GM12873 (cell line): ENCODE data around the gene CTPS2.

ENCODE experiments used
- CTCF ChIP-seq: IDR thresholded peaks from 2 replicates; pipeline ENCODE4 v1.5.1; 2012; ENCODE audit warnings: low read depth, mild to moderate bottlenecking, moderate library complexity, low read length, control low read depth; ENCODE audit not compliant: insufficient read depth; ENCODE audit errors: missing control alignments

The CTPS2 gene

GRCh38 chrX:16585486-16586376 lies 126.7 kb downstream of the CTPS2 start:
- no peak for TF ChIP-seq CTCF

- no peak for TF ChIP-seq CTCF
Measured at GRCh38 chrX:16579517-16579916, 133.0 kb downstream of the CTPS2 start.

- no peak for TF ChIP-seq CTCF
Measured at GRCh38 chrX:16578218-16578617, 134.3 kb downstream of the CTPS2 start.

GRCh38 chrX:16577483-16578029 lies 134.9 kb downstream of the CTPS2 start:
- TF ChIP-seq CTCF, result no peak

GRCh38 chrX:16573781-16574180 lies 138.7 kb downstream of the CTPS2 start:
- TF ChIP-seq CTCF, result no peak

- TF ChIP-seq CTCF, result no peak
Measured at GRCh38 chrX:16567681-16568080, 144.8 kb downstream of the CTPS2 start.

GRCh38 chrX:16566571-16566970 lies 145.9 kb downstream of the CTPS2 start:
- TF ChIP-seq CTCF, result no peak
